Activated T-helper 2 cell treated with anti-CD3 and anti-CD28 coated beads, Interferon-gamma antibody, Interleukin-2, Interleukin-4, amounts not matched to agents 10 μg/mL and 5 μg/mL and 100 μg/mL, durations not matched to agents 14 hours and 24 hours and 36 hours (primary cell): Measurements from ENCODE around the gene GPR108. TPM values are rescaled to one million over a fixed set of nuclear protein-coding genes. Genes with fewer than 3 reads are reported as not detected.
A peak's percentile ranks its signal among the peaks of the same experiment; 100 is the strongest.

Experiments used
- DNase-seq: peaks from one replicate; pipeline ENCODE4 v3.0.0; 2021; ENCODE audit warnings: low spot score
- H3K27ac Mint-ChIP-seq: one replicate; pipeline ENCODE4 v1.8.0; 2021; ENCODE audit warnings: mixed read lengths
- H3K27me3 Mint-ChIP-seq: one replicate; pipeline ENCODE4 v1.8.0; 2021; ENCODE audit warnings: low read depth, mixed read lengths
- H3K36me3 Mint-ChIP-seq: one replicate; pipeline ENCODE4 v1.8.0; 2021; ENCODE audit warnings: low read depth, mixed read lengths
- H3K4me1 Mint-ChIP-seq: one replicate; pipeline ENCODE4 v1.8.0; 2021; ENCODE audit warnings: low read depth, mixed read lengths
- H3K4me3 Mint-ChIP-seq: one replicate; pipeline ENCODE4 v1.8.0; 2021; ENCODE audit warnings: low read depth, mild to moderate bottlenecking, moderate library complexity, mixed read lengths
- H3K9me3 Mint-ChIP-seq: one replicate; pipeline ENCODE4 v1.8.0; 2021; ENCODE audit warnings: mixed read lengths
- intact Hi-C: fragments of 100-400 bp; cut with micrococcal nuclease; formaldehyde crosslinking; loops from one replicate; pipeline ENCODE4 v1.15.1; 2023
- total RNA-seq: library from RNA; stranded (reverse); gene quantifications from 2 replicates; pipeline ENCODE4 v1.2.3, GENCODE V29; 2022

The GPR108 gene
- total RNA-seq, 1 donor from 2014 or later: 90.4 TPM

- peak within 1 kb of the TSS; percentile 92 for H3K27ac Mint-ChIP-seq
- H3K4me1 Mint-ChIP-seq: peaks cover 36% of the 10 kb centered on the region
- H3K27me3 Mint-ChIP-seq: no peaks in the 10 kb centered on the region
- no peaks in the 10 kb centered on the region for H3K9me3 Mint-ChIP-seq
- intact Hi-C loops: loop anchor here (1.0 to 2.0 kb wide), 2 partner anchors 28 to 63 kb away; partner anchors contain the start of gene SH2D3A
- peak; percentile 73 for DNase-seq
- H3K36me3 Mint-ChIP-seq: peaks cover 37% of the 10 kb centered on the region
- H3K4me3 Mint-ChIP-seq: peak within 1 kb of the TSS; percentile 98
These were observed 2.1 kb upstream of the GPR108 start, which contains the start of gene TRIP10 for GRCh38 chr19:6739390-6739882. Gene TRIP10 (plus strand): TSS chr19:6739680. CDS start chr19:6739762, 82 bp downstream.

- no peak for DNase-seq
- H3K9me3 Mint-ChIP-seq: no peaks in the 10 kb centered on the region
- peaks cover 37% of the 10 kb centered on the region for H3K36me3 Mint-ChIP-seq
- H3K4me1 Mint-ChIP-seq: peaks cover 37% of the 10 kb centered on the region
- intact Hi-C loops: loop anchor here (1.0 to 2.0 kb wide), 4 partner anchors 14 to 124 kb away; partner anchors contain the start of gene SH2D3A
- H3K27me3 Mint-ChIP-seq: no peaks in the 10 kb centered on the region
- H3K27ac Mint-ChIP-seq: peak overlapping the region; percentile 92
- H3K4me3 Mint-ChIP-seq: peak overlapping the region; percentile 98
These were observed 1.5 kb upstream of the GPR108 start for GRCh38 chr19:6738787-6739389.

- Mint-ChIP-seq H3K36me3 (peaks cover 35% of the 10 kb centered on the region), H3K9me3 (no peaks in the 10 kb centered on the region), H3K4me3 (peak overlapping the region; percentile 98), H3K4me1 (peaks cover 37% of the 10 kb centered on the region), H3K27ac (peak overlapping the region; percentile 92), H3K27me3 (no peaks in the 10 kb centered on the region)
- intact Hi-C loops: loop anchor here (1.0 to 2.0 kb wide), 5 partner anchors 15 to 125 kb away; partner anchors contain the start of gene TNFSF14
- peak; percentile 75 for DNase-seq
These were observed 750 bp upstream of the GPR108 start for GRCh38 chr19:6737873-6738786.

GRCh38 chr19:6736917-6737283, 480 bp downstream of the GPR108 start:
- no peak for DNase-seq
- no peaks in the 10 kb centered on the region for H3K9me3 Mint-ChIP-seq
- peak overlapping the region; percentile 98 for H3K27ac Mint-ChIP-seq
- peaks cover 37% of the 10 kb centered on the region for H3K4me1 Mint-ChIP-seq
- H3K36me3 Mint-ChIP-seq: peaks cover 36% of the 10 kb centered on the region
- H3K4me3 Mint-ChIP-seq: peak overlapping the region; percentile 98
- intact Hi-C loops: loop anchor here (1.0 to 2.0 kb wide), 4 partner anchors 58 to 220 kb away; partner anchors contain the start of gene TNFSF14
- H3K27me3 Mint-ChIP-seq: no peaks in the 10 kb centered on the region

GRCh38 chr19:6736169-6736916, 1.0 kb downstream of the GPR108 start:
- peaks cover 33% of the 10 kb centered on the region for H3K4me1 Mint-ChIP-seq
- H3K27me3 Mint-ChIP-seq: no peaks in the 10 kb centered on the region
- H3K27ac Mint-ChIP-seq: peak overlapping the region; percentile 98
- H3K9me3 Mint-ChIP-seq: no peaks in the 10 kb centered on the region
- intact Hi-C loops: loop anchor here (1.0 to 2.0 kb wide), 3 partner anchors 58 to 219 kb away; no protein-coding TSS in a partner anchor
- peaks cover 40% of the 10 kb centered on the region for H3K36me3 Mint-ChIP-seq
- peak overlapping the region; percentile 98 for H3K4me3 Mint-ChIP-seq
- DNase-seq: peak; percentile 71

GRCh38 chr19:6735181-6735911, 2.0 kb downstream of the GPR108 start:
- Mint-ChIP-seq H3K4me1 (peaks cover 27% of the 10 kb centered on the region), H3K27me3 (no peaks in the 10 kb centered on the region), H3K36me3 (peaks cover 40% of the 10 kb centered on the region), H3K4me3 (peak overlapping the region; percentile 98), H3K9me3 (no peaks in the 10 kb centered on the region), H3K27ac (peak overlapping the region; percentile 98)
- intact Hi-C loops: no loop called here
- no peak for DNase-seq

- H3K9me3 Mint-ChIP-seq: no peaks in the 10 kb centered on the region
- no peaks in the 10 kb centered on the region for H3K27me3 Mint-ChIP-seq
- DNase-seq: no peak
- H3K4me3 Mint-ChIP-seq: no peak overlapping the region
- intact Hi-C loops: no loop called here
- H3K36me3 Mint-ChIP-seq: peaks cover 42% of the 10 kb centered on the region
- no peak overlapping the region for H3K27ac Mint-ChIP-seq
- peaks cover 25% of the 10 kb centered on the region for H3K4me1 Mint-ChIP-seq
These were observed 3.2 kb downstream of the GPR108 start for GRCh38 chr19:6734096-6734696.

- Mint-ChIP-seq H3K9me3 (no peaks in the 10 kb centered on the region), H3K4me1 (peaks cover 19% of the 10 kb centered on the region), H3K27ac (no peak overlapping the region), H3K4me3 (no peak overlapping the region), H3K36me3 (peaks cover 42% of the 10 kb centered on the region), H3K27me3 (no peaks in the 10 kb centered on the region)
- no peak for DNase-seq
- intact Hi-C loops: no loop called here
These were observed 3.9 kb downstream of the GPR108 start for GRCh38 chr19:6733338-6734095.

- no peak for DNase-seq
- H3K4me3 Mint-ChIP-seq: no peak overlapping the region
- H3K27me3 Mint-ChIP-seq: no peaks in the 10 kb centered on the region
- no peaks in the 10 kb centered on the region for H3K9me3 Mint-ChIP-seq
- H3K27ac Mint-ChIP-seq: no peak overlapping the region
- H3K36me3 Mint-ChIP-seq: peaks cover 42% of the 10 kb centered on the region
- H3K4me1 Mint-ChIP-seq: peaks cover 12% of the 10 kb centered on the region
- intact Hi-C loops: no loop called here
These were observed 4.5 kb downstream of the GPR108 start for GRCh38 chr19:6732803-6733337.

- H3K27me3 Mint-ChIP-seq: no peaks in the 10 kb centered on the region
- no peaks in the 10 kb centered on the region for H3K9me3 Mint-ChIP-seq
- peaks cover 10% of the 10 kb centered on the region for H3K4me1 Mint-ChIP-seq
- peaks cover 42% of the 10 kb centered on the region for H3K36me3 Mint-ChIP-seq
- intact Hi-C loops: no loop called here
- H3K4me3 Mint-ChIP-seq: no peak overlapping the region
- no peak for DNase-seq
- H3K27ac Mint-ChIP-seq: no peak overlapping the region
These were observed 5.6 kb downstream of the GPR108 start for GRCh38 chr19:6731822-6732221.
